Measurements from ENCODE around the gene CUX1. TPM values are rescaled to one million over a fixed set of nuclear protein-coding genes. Genes with fewer than 3 reads are reported as not detected.
A peak's percentile ranks its signal among the peaks of the same experiment; 100 is the strongest.

CUX1 gene
- total and polyA plus RNA-seq, 2 of the 13 experiments (the other 11 are each of a cell fraction or from before 2014, with no cell fraction given) = 13.7 to 14.9 TPM

GRCh38 chr7:101803203-101804087 is 14.0 kb upstream of the CUX1 start (continued):
- TF ChIP-seq, protein P1, sequence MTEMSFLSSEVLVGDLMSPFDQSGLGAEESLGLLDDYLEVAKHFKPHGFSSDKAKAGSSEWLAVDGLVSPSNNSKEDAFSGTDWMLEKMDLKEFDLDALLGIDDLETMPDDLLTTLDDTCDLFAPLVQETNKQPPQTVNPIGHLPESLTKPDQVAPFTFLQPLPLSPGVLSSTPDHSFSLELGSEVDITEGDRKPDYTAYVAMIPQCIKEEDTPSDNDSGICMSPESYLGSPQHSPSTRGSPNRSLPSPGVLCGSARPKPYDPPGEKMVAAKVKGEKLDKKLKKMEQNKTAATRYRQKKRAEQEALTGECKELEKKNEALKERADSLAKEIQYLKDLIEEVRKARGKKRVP (CRISPR knock-in tag; IDR thresholded peaks at IDR 0.05) = peak in 1 of 2 experiments; percentile 93; a peak in 2 of 4 replicates
- TF ChIP-seq, protein P2, sequence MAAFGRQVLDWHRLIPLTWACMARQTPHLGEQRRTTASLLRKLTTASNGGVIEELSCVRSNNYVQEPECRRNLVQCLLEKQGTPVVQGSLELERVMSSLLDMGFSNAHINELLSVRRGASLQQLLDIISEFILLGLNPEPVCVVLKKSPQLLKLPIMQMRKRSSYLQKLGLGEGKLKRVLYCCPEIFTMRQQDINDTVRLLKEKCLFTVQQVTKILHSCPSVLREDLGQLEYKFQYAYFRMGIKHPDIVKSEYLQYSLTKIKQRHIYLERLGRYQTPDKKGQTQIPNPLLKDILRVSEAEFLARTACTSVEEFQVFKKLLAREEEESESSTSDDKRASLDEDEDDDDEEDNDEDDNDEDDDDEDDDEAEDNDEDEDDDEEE (CRISPR knock-in tag; IDR thresholded peaks at IDR 0.05) = no peak
- no peak for TF ChIP-seq MLXIP (CRISPR knock-in tag; IDR thresholded peaks at IDR 0.05; ENCODE audit: borderline replicate concordance)
- TF ChIP-seq CENPX (CRISPR knock-in tag; IDR thresholded peaks at IDR 0.05) = no peak
- TF ChIP-seq ZNF790 (CRISPR knock-in tag; IDR thresholded peaks at IDR 0.05; ENCODE audit: borderline replicate concordance) = no peak
- peak; percentile 82 for TF ChIP-seq ZNF770 (CRISPR knock-in tag; IDR thresholded peaks at IDR 0.05)
- peak; percentile 38 for TF ChIP-seq CEBPG (CRISPR knock-in tag; IDR thresholded peaks at IDR 0.05)
- no peak for TF ChIP-seq ZNF225 (CRISPR knock-in tag; IDR thresholded peaks at IDR 0.05)
- no peak for TF ChIP-seq ZNF704 (CRISPR knock-in tag; IDR thresholded peaks at IDR 0.05; ENCODE audit: borderline replicate concordance)
- TF ChIP-seq RBM22 (optimal IDR thresholded peaks at IDR 0.05; ENCODE audit: low read length) = no peak
- no peak for TF ChIP-seq ZNF614 (CRISPR knock-in tag; IDR thresholded peaks at IDR 0.05; ENCODE audit: borderline replicate concordance)
- TF ChIP-seq XBP1 (CRISPR knock-in tag; IDR thresholded peaks at IDR 0.05) = no peak
- TF ChIP-seq GATAD2A (CRISPR knock-in tag; IDR thresholded peaks at IDR 0.05) = peak; percentile 58; the same call in 1 of the 2 replicates
- TF ChIP-seq, protein P3, sequence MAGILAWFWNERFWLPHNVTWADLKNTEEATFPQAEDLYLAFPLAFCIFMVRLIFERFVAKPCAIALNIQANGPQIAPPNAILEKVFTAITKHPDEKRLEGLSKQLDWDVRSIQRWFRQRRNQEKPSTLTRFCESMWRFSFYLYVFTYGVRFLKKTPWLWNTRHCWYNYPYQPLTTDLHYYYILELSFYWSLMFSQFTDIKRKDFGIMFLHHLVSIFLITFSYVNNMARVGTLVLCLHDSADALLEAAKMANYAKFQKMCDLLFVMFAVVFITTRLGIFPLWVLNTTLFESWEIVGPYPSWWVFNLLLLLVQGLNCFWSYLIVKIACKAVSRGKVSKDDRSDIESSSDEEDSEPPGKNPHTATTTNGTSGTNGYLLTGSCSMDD (CRISPR knock-in tag; IDR thresholded peaks at IDR 0.05) = no peak
- TF ChIP-seq THAP11 (CRISPR knock-in tag; IDR thresholded peaks at IDR 0.05) = 0 out of 2 replicates have a peak, but pooled peaks have one; percentile 26
- TF ChIP-seq SOX6 (IDR thresholded peaks at IDR 0.05) = no peak
- peak; percentile 64 for TF ChIP-seq SOX6 (CRISPR knock-in tag; IDR thresholded peaks at IDR 0.05)
- no peak for TF ChIP-seq ZNF780A (CRISPR knock-in tag; IDR thresholded peaks at IDR 0.05)
- no peak for TF ChIP-seq SOX13 (IDR thresholded peaks at IDR 0.05)
- peak in 1 of 2 experiments; percentile 23; a peak in 1 of 4 replicates for TF ChIP-seq SOX13 (CRISPR knock-in tag; conservative IDR thresholded peaks at IDR 0.05 in 1 of 2, IDR thresholded peaks at IDR 0.05 in 1 of 2)
